Activated CD4-positive, alpha-beta memory T cell treated with anti-CD3 and anti-CD28 coated beads, Interleukin-2, amount 10 ng/mL, durations not matched to agents 7 days and 5 days (primary cell): Measurements from ENCODE around the gene ERF. TPM values are rescaled to one million over a fixed set of nuclear protein-coding genes. Genes with fewer than 3 reads are reported as not detected.

Experiments
- CTCF ChIA-PET: fragments of 350-600 bp; sonication (Branson Sonifier 250); formaldehyde crosslinking; loops from one replicate; lab custom pipeline; 2021; ENCODE audit warnings: antibody characterized with exemption, inconsistent platforms; lab: Charles Lee
- POLR2A ChIA-PET: fragments of 350-600 bp; sonication (Branson Sonifier 250); formaldehyde crosslinking; loops from one replicate; lab custom pipeline; 2021; ENCODE audit warnings: antibody characterized with exemption; lab: Charles Lee
- DNase-seq: peaks from one replicate; pipeline ENCODE4 v3.0.0-alpha.2; 2020
- H3K27ac Mint-ChIP-seq: one replicate; pipeline ENCODE4 v1.8.0; 2021; ENCODE audit warnings: mild to moderate bottlenecking, mixed read lengths
- H3K27me3 Mint-ChIP-seq: one replicate; pipeline ENCODE4 v1.8.0; 2021; ENCODE audit warnings: mixed read lengths
- H3K36me3 Mint-ChIP-seq: one replicate; pipeline ENCODE4 v1.8.0; 2021; ENCODE audit warnings: low read depth, mixed read lengths
- H3K4me1 Mint-ChIP-seq: one replicate; pipeline ENCODE4 v1.8.0; 2021; ENCODE audit warnings: mixed read lengths
- H3K4me3 Mint-ChIP-seq: one replicate; pipeline ENCODE4 v1.8.0; 2021; ENCODE audit warnings: mild to moderate bottlenecking, mixed read lengths
- H3K9me3 Mint-ChIP-seq: one replicate; pipeline ENCODE4 v1.8.0; 2021; ENCODE audit warnings: mixed read lengths
- total RNA-seq, 2 experiments: library from RNA; stranded (reverse); gene quantifications; one replicate each; pipeline ENCODE4 v1.2.3, GENCODE V29; 2021

ERF gene
- 10 to 100 TPM; 46.9 to 52.6 TPM for total RNA-seq

DNA sequence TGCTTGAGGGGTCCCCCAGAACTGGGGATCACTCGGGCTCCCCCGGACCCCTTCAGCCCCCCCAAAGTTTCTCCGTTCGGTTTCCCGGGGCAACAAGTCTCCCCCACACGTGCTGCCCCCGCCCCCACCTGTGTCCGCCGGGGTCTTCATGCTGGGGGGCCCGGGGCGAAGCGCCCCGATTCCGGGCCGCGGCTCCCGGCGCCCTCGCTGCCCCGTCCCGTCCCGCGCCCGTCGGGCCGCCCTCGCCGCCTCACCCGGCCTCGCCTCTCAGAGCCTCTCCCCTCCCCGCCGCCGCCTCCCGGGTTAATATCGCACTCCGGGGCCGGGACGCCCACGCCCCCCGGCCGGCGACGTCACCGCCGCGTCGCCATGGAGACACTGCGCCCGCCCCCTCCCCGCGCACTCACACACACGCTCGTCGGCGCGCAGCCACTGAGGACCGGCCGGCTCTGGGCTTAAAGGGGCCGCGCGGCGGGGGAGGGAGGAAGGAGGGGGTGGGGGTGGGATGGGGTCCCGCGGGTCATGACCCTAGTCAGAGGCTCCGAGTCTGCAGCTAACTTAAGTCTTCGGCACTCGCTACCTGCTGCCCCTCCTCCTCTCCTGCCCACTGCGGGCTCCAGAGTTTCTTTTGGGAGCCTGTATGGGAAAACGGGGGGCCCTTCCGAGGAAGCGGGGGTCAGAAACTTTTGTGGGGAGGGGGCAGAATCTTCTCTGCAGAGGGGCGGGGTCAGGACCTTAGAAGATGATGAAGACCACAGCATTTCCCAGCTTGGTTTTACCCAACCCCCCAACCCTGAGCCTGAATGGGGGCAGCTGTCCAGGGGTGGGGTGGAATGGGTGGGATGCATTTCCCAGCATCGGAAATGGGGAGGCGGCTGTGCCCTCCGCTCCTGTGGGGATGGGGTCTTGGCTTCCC lies at the start of gene ERF:
Gene ERF (minus strand): TSS at position 279 of the 916 bp plus-strand sequence. CDS start 129 bp downstream, at position 150.
- DNase-seq, result peak; percentile 93
- peak within 1 kb of the TSS; percentile 72 for H3K4me3 Mint-ChIP-seq
- peaks cover 11% of the 10 kb centered on the region for H3K27me3 Mint-ChIP-seq
- no peaks in the 10 kb centered on the region for H3K9me3 Mint-ChIP-seq
- POLR2A ChIA-PET, result interaction anchor here (0.8 to 2.2 kb wide), 8 partner anchors 8 to 25 kb away, joined by 3 to 11 read pairs (median 4); partner anchors contain the start of genes CIC and GSK3A
- H3K36me3 Mint-ChIP-seq, result peaks cover 4% of the 10 kb centered on the region
- peak within 1 kb of the TSS; percentile 79 for H3K27ac Mint-ChIP-seq
- CTCF ChIA-PET, result interaction anchor here (0.9 to 1.4 kb wide), 3 partner anchors 15 to 147 kb away, joined by 3 to 10 read pairs (median 4); no protein-coding TSS in a partner anchor
- peaks cover 33% of the 10 kb centered on the region for H3K4me1 Mint-ChIP-seq

DNA sequence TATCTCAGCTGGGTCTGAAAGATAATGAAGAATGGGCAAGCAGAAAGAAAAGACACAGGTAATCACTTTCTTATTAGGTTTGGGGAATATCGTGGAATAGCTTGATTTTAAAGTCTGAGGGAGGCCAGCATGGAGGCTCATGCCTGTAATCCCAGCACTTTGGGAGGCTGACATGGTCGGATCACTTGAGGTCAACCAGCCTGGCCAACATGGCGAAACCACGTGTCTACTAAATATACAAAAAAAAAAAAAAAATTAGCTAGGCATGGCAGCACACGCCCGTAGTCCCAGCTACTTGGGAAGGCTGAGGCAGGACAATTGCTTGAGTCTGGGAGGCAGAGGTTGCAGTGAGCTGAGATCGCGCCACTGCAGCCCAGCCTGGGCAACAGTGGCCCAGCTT lies 48.9 kb upstream of the ERF start:
- DNase-seq, result no peak
- peaks cover 29% of the 10 kb centered on the region for H3K4me1 Mint-ChIP-seq
- H3K27ac Mint-ChIP-seq, result no peak overlapping the region
- no peaks in the 10 kb centered on the region for H3K27me3 Mint-ChIP-seq
- POLR2A ChIA-PET, result interaction anchor here (0.7 to 1.1 kb wide), 3 partner anchors 92 to 172 kb away, joined by 3 to 4 read pairs (median 3); partner anchors contain the start of gene POU2F2
- H3K4me3 Mint-ChIP-seq, result peak overlapping the region; percentile 26
- CTCF ChIA-PET, result interaction anchor here (0.7 to 1.9 kb wide), 4 partner anchors 19 to 195 kb away, joined by 3 to 4 read pairs (median 4); partner anchors contain the start of gene GSK3A
- H3K9me3 Mint-ChIP-seq, result no peaks in the 10 kb centered on the region
- H3K36me3 Mint-ChIP-seq, result no peaks in the 10 kb centered on the region

DNA sequence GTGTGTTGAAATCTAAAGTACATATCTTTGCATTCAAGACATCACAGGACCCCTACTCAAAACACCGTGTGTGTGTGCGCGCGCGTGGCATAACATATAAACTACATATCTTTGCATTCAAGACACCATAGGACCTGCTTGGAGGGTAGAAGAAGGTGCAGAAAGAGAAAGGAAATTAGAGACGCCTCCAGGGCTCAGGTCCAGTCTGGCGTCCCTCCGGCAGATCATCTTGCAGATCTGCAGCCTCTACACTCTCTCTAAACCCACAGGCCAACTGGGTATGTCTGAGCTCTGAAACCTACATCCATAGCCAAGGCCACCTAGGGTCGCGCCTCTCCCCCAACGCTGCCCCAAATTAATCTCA lies 48.2 kb upstream of the ERF start:
- Mint-ChIP-seq H3K4me1 (peaks cover 29% of the 10 kb centered on the region), H3K27ac (peak overlapping the region; percentile 66), H3K9me3 (no peaks in the 10 kb centered on the region), H3K36me3 (no peaks in the 10 kb centered on the region), H3K4me3 (peak overlapping the region; percentile 81), H3K27me3 (no peaks in the 10 kb centered on the region)
- POLR2A ChIA-PET, result interaction anchor here (0.7 to 2.0 kb wide), 5 partner anchors 19 to 127 kb away, joined by 3 to 9 read pairs (median 4); no protein-coding TSS in a partner anchor
- DNase-seq, result no peak
- CTCF ChIA-PET, result interaction anchor here (0.7 to 1.9 kb wide), 2 partner anchors 20 to 170 kb away, joined by 4 read pairs; no protein-coding TSS in a partner anchor

DNA sequence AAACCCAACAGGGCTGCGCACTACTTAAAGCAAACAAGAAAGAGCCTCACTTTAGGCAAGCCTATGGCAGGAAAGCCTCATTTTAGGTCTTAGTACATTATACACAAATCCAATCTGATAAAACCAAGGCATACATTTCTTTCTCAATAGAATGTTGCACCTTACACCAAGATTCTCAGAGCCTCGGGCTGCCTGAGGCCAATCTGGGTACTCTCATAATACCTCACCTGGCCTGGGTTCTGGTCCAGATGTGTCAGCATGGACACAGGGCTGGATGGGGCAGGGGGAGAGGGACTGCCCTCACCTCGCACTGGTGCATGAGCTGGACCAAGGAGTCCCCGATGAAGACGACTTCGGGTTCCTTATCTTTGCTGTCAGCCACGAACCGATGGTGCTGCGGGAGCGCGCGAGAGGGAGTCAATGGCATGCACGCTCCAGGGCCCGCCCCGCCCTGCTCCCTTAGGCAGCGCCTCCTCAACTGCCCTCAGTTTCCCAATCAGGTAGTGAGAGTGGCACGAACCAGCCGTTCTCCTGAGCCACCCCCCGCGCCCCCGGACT lies 46.8 kb upstream of the ERF start, which contains the start of gene PRR19:
Gene PRR19 (plus strand): TSS at position 487 of the 558 bp plus-strand sequence. CDS start 7,453 bp downstream, outside the sequence.
- ChIA-PET CTCF (no interaction called here), POLR2A (interaction anchor here (0.9 to 2.0 kb wide), 4 partner anchors 17 to 31 kb away, joined by 3 to 9 read pairs (median 5); no protein-coding TSS in a partner anchor)
- Mint-ChIP-seq H3K27me3 (no peaks in the 10 kb centered on the region), H3K4me1 (peaks cover 29% of the 10 kb centered on the region), H3K9me3 (no peaks in the 10 kb centered on the region), H3K4me3 (peak within 1 kb of the TSS; percentile 81), H3K27ac (peak within 1 kb of the TSS; percentile 66), H3K36me3 (peaks cover 4% of the 10 kb centered on the region)
- DNase-seq, result peak; percentile 33

DNA sequence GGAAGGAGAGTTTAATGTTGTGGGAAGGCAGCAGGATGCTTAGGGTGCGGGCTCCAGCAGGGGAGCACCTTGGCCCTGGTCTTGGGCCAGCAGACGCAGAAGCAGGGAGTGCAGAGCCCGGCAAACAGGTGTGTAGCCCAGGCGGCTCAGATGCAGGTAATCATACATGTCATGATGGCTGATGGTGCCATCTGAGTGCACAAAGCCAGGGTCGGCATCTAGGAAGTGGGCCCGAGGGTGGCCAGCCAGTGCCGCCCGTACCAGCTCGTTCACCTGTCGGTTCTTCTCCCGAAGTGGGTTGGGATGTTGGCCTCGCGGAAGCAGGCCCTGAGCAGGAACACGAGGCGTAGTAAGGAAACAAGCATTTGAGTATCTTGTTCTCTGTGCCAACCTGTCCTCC lies 42.1 kb upstream of the ERF start:
- H3K27me3 Mint-ChIP-seq, result no peaks in the 10 kb centered on the region
- H3K36me3 Mint-ChIP-seq, result peaks cover 30% of the 10 kb centered on the region
- H3K9me3 Mint-ChIP-seq, result no peaks in the 10 kb centered on the region
- DNase-seq, result no peak
- ChIA-PET CTCF (interaction anchor here (0.9 to 3.5 kb wide), 7 partner anchors 9 to 194 kb away, joined by 3 to 14 read pairs (median 6); partner anchors contain the start of gene GSK3A), POLR2A (interaction anchor here (1.7 kb wide), 1 partner anchor 76 kb away, joined by 3 read pairs; no protein-coding TSS in a partner anchor)
- no peak overlapping the region for H3K27ac Mint-ChIP-seq
- no peak overlapping the region for H3K4me3 Mint-ChIP-seq
- peaks cover 17% of the 10 kb centered on the region for H3K4me1 Mint-ChIP-seq

DNA sequence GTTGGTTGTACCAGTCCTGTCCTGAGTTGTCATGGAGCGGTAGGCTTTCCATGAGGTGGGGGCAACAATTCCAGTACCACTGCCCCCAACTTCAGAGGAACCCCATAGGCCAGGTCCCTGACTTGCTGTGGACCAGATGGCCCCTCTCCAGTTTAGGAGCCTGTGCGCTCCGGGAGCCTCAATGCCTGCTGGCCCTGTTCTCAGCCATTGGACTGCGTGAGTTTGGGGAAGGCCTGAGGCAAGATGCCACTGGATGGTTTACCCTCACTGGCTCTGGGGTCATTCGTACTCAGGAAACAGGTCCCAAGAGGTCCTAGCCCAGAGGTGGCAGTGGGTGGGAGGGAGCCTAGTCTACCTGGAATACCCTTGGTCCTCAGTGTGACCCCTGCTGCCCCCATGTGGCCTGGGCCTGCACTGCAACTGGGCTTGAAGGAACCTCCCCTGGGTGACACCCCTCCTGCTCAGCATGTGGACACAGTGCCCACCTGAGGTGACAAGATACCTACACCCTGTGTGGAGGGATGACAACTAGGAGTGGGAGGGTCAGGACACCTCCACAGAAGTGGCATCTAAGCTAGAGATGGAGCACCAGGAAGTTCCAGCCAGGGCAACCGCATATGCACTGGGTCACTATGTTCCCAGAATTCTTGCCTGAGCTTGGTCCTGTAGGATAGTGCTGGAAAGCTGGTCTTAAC lies 41.0 kb upstream of the ERF start:
- ChIA-PET POLR2A (interaction anchor here (0.7 to 1.7 kb wide), 3 partner anchors 11 to 75 kb away, joined by 3 to 4 read pairs (median 3); no protein-coding TSS in a partner anchor), CTCF (interaction anchor here (0.6 to 3.5 kb wide), 12 partner anchors 10 to 416 kb away, joined by 3 to 14 read pairs (median 4); partner anchors contain the start of genes GSK3A and POU2F2)
- no peaks in the 10 kb centered on the region for H3K27me3 Mint-ChIP-seq
- H3K4me3 Mint-ChIP-seq, result no peak overlapping the region
- H3K9me3 Mint-ChIP-seq, result no peaks in the 10 kb centered on the region
- peak overlapping the region; percentile 10 for H3K27ac Mint-ChIP-seq
- peaks cover 40% of the 10 kb centered on the region for H3K36me3 Mint-ChIP-seq
- DNase-seq, result peak; percentile 88
- H3K4me1 Mint-ChIP-seq, result peaks cover 14% of the 10 kb centered on the region

DNA sequence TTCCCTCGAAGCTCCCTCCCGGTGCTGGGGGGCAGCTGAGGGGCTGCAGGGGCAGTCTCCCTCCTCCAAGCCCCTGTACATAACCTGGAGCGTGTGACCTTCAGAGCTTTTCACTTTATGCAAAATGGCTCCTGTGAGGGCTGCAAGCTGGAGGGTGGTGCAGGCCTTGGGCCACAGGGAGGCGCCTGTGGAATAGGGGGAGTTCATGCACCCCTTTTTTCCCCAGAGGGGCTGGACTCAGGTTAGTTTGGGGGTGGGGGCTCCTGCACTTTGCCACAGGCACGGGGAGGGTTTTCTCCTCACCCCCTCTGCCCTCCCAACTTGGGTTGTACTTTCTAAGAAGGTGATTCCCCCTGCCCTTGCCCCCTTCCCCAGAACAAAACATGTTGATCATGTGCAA lies 40.4 kb upstream of the ERF start:
- POLR2A ChIA-PET, result interaction anchor here (0.6 to 1.4 kb wide), 3 partner anchors 10 to 15 kb away, joined by 3 to 4 read pairs (median 3); no protein-coding TSS in a partner anchor

DNA sequence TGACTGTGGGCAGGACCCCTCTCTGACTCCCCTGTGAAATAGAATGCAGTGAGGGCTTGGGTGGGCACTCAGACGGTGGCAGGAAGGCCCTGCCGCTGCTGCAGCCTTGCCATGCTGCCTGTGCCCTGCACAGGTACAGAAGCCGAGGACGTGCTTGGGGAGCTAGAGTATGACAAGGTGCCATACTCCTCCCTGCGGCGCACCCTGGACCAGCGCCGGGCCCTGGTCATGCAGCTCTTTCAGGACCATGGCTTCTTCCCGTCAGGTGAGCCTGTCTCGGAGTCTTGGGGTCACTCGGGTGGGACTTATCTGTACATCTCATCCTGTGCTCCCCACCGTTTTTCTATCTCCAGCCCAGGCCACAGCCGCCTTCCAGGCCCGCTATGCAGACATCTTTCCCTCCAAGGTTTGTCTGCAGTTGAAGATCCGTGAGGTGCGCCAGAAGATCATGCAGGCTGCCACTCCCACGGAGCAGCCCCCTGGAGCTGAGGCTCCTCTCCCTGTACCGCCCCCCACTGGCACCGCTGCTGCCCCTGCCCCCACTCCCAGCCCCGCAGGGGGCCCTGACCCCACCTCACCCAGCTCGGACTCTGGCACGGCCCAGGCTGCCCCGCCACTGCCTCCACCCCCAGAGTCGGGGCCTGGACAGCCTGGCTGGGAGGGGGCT lies 39.7 kb upstream of the ERF start:
- Mint-ChIP-seq H3K9me3 (no peaks in the 10 kb centered on the region), H3K4me1 (peaks cover 10% of the 10 kb centered on the region)
- POLR2A ChIA-PET, result interaction anchor here (0.6 to 1.4 kb wide), 3 partner anchors 10 to 14 kb away, joined by 3 to 4 read pairs (median 3); no protein-coding TSS in a partner anchor

More for the DNA sequence above, 40.4 kb upstream of the ERF start:
- H3K36me3 Mint-ChIP-seq, result peaks cover 40% of the 10 kb centered on the region
- no peak overlapping the region for H3K27ac Mint-ChIP-seq
- peaks cover 14% of the 10 kb centered on the region for H3K4me1 Mint-ChIP-seq
- no peak for DNase-seq
- no peak overlapping the region for H3K4me3 Mint-ChIP-seq
- no peaks in the 10 kb centered on the region for H3K27me3 Mint-ChIP-seq
- CTCF ChIA-PET, result interaction anchor here (0.6 to 1.3 kb wide), 4 partner anchors 11 to 415 kb away, joined by 4 to 5 read pairs (median 4); partner anchors contain the start of gene POU2F2
- no peaks in the 10 kb centered on the region for H3K9me3 Mint-ChIP-seq

DNA sequence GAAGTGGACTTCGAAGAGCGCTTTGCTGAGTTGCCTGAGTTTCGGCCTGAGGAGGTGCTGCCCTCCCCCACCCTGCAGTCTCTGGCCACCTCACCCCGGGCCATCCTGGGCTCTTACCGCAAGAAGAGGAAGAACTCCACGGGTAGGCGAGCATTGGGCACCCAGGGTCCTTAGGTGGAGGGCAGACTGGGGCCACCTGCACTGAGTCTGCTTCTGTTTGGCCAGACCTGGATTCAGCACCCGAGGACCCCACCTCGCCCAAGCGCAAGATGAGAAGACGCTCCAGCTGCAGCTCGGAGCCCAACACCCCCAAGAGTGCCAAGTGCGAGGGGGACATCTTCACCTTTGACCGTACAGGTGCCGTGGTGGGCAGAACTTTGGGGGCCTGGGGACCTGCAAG lies 39.0 kb upstream of the ERF start:
- H3K27ac Mint-ChIP-seq, result no peak overlapping the region
- ChIA-PET CTCF (no interaction called here), POLR2A (no interaction called here)
- DNase-seq, result no peak
- no peak overlapping the region for H3K4me3 Mint-ChIP-seq
- no peaks in the 10 kb centered on the region for H3K27me3 Mint-ChIP-seq
- no peaks in the 10 kb centered on the region for H3K9me3 Mint-ChIP-seq
- peaks cover 47% of the 10 kb centered on the region for H3K36me3 Mint-ChIP-seq
- peaks cover 10% of the 10 kb centered on the region for H3K4me1 Mint-ChIP-seq

More for the DNA sequence above, 39.7 kb upstream of the ERF start:
- Mint-ChIP-seq H3K36me3 (peaks cover 43% of the 10 kb centered on the region), H3K4me3 (no peak overlapping the region), H3K27me3 (no peaks in the 10 kb centered on the region), H3K27ac (no peak overlapping the region)
- no peak for DNase-seq
- CTCF ChIA-PET, result interaction anchor here (0.5 to 1.3 kb wide), 4 partner anchors 10 to 186 kb away, joined by 3 to 4 read pairs (median 4); partner anchors contain the start of gene POU2F2

DNA sequence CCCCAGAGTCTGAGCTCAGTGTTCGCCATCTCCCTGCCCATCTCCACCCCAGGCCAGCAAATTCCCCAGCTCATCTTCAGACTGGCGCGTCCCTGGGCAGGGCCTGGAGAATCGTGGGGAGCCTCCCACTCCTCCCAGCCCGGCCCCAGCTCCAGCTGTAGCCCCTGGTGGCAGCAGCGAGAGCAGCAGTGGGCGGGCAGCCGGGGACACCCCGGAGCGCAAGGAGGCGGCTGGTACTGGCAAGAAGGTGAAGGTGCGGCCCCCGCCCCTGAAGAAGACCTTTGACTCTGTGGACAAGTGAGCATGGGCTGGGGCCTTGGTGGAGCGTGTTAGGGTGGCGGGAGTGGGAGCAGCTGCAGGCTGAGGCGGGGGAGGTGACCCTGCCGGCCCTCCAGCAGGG lies 38.6 kb upstream of the ERF start:
- Mint-ChIP-seq H3K4me3 (no peak overlapping the region), H3K4me1 (peaks cover 10% of the 10 kb centered on the region), H3K27ac (no peak overlapping the region), H3K36me3 (peaks cover 47% of the 10 kb centered on the region), H3K9me3 (no peaks in the 10 kb centered on the region), H3K27me3 (no peaks in the 10 kb centered on the region)
- no peak for DNase-seq
- POLR2A ChIA-PET, result no interaction called here
- CTCF ChIA-PET, result interaction anchor here (1.1 kb wide), 1 partner anchor 162 kb away, joined by 3 read pairs; no protein-coding TSS in a partner anchor

DNA sequence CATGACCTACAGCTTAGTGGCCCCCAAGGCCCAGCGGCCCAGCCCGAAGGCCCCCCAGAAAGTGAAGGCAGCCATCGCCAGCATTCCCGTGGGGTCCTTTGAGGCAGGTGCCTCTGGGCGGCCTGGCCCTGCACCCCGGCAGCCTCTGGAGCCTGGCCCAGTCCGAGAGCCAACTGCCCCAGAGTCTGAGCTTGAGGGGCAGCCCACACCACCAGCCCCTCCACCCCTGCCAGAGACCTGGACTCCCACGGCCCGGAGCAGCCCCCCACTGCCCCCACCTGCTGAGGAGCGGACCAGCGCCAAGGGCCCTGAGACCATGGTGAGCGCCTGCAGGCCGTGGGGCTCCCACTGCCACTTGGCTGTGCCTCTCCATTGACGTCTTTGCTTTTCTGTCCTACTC lies 38.0 kb upstream of the ERF start:
- ChIA-PET POLR2A (no interaction called here), CTCF (interaction anchor here (1.1 to 1.3 kb wide), 2 partner anchors 160 to 162 kb away, joined by 3 to 4 read pairs; partner anchors contain the start of gene POU2F2)
- no peak overlapping the region for H3K4me3 Mint-ChIP-seq
- no peaks in the 10 kb centered on the region for H3K27me3 Mint-ChIP-seq
- peaks cover 47% of the 10 kb centered on the region for H3K36me3 Mint-ChIP-seq
- no peak overlapping the region for H3K27ac Mint-ChIP-seq
- no peaks in the 10 kb centered on the region for H3K9me3 Mint-ChIP-seq
- H3K4me1 Mint-ChIP-seq, result peaks cover 10% of the 10 kb centered on the region
- DNase-seq, result no peak
